H1 (cell line): ENCODE measurements around the gene ASIC5. TPM values are rescaled to one million over a fixed set of nuclear protein-coding genes. Genes with fewer than 3 reads are reported as not detected.

Experiments
- CHD7 ChIP-seq: fragments of 300-600 bp; sonication (generic); IDR thresholded peaks from 2 replicates; pipeline ENCODE4 v1.7.1; 2012; ENCODE audit warnings: low read length, moderate library complexity, mild to moderate bottlenecking, inconsistent platforms; ENCODE audit not compliant: insufficient replicate concordance
- polyA plus RNA-seq, 7 experiments: library from polyadenylated mRNA; depleted of rRNA in 3 of 7; stranded (reverse) in 5 of 7; unstranded in 2 of 7; fragments of >200 nt in 5 of 7; fragments of 200-250 nt in 2 of 7; gene quantifications; 1 replicate in 5 of 7; 2 replicates in 1 of 7; 4 replicates in 1 of 7; pipeline versions ENCODE4 v1.2.1 to v1.2.3, GENCODE V29; 2011 to 2013; ENCODE audit warnings: missing spikeins in 2 of 7, mixed read lengths in 2 of 7
- total RNA-seq: library from RNA; stranded (reverse); fragmentation: NEBNext Ultra II Directional; extraction: Animal tissue kit (Norgen Biotek cat#: 25700); gene quantifications from 2 replicates; pipeline ENCODE4 v1.2.1, GENCODE V29; 2021

ASIC5 gene
- total and polyA plus RNA-seq, 2 of the 8 experiments (the other 6 are each of a cell fraction or from before 2014, with no cell fraction given) = not detected

GRCh38 chr4:155879767-155880166, 13.7 kb upstream of the ASIC5 start (continued):
- no peak for TF ChIP-seq CHD7
